Fibroblast of lung (primary cell): ENCODE results near the gene PIEZO2. TPM values are rescaled to one million over a fixed set of nuclear protein-coding genes. Genes with fewer than 3 reads are reported as not detected.

Source experiments
- DNase-seq, 2 donors: peaks; one replicate each; pipeline versions ENCODE4 v3.0.0 to v3.0.0-alpha.2; 2010; ENCODE audit warnings: low read depth in 2 of 2
- H2AFZ ChIP-seq: 2 replicates; pipeline ENCODE4 v1.5.1; 2012; ENCODE audit warnings: low read length, control low read depth, inconsistent platforms
- H3K27ac ChIP-seq: 2 replicates; pipeline ENCODE4 v1.5.1; 2011; ENCODE audit warnings: low read length, control low read depth; ENCODE audit not compliant: insufficient read depth
- H3K27me3 ChIP-seq: 2 replicates; pipeline ENCODE4 v1.5.1; 2011; ENCODE audit warnings: mild to moderate bottlenecking, low read length; ENCODE audit not compliant: control insufficient read depth, insufficient read depth
- H3K36me3 ChIP-seq: 2 replicates; pipeline ENCODE4 v1.5.1; 2011; ENCODE audit warnings: low read length; ENCODE audit not compliant: control insufficient read depth, insufficient read depth
- H3K4me1 ChIP-seq: 2 replicates; pipeline ENCODE4 v1.5.1; 2011; ENCODE audit warnings: low read length; ENCODE audit not compliant: control insufficient read depth, insufficient read depth; ENCODE audit errors: extremely low read depth
- H3K4me2 ChIP-seq: 2 replicates; pipeline ENCODE4 v1.5.1; 2011; ENCODE audit warnings: low read length, control low read depth; ENCODE audit not compliant: insufficient read depth; ENCODE audit errors: extremely low read depth
- H3K4me3 ChIP-seq, 4 experiments: fragments of 200-600 bp in 1 of 4; sonication (generic) in 1 of 4; replicated peaks in 1 of 4; 2 replicates each; pipeline ENCODE4 v1.5.1; 2011 to 2016; ENCODE audit warnings: low read length in 4 of 4, low read depth in 3 of 4, mild to moderate bottlenecking in 3 of 4, control low read depth in 2 of 4, inconsistent platforms in 1 of 4, mixed read lengths in 1 of 4; ENCODE audit not compliant: insufficient read depth in 1 of 4; ENCODE audit errors: control extremely low read depth in 1 of 4
- H3K79me2 ChIP-seq: 2 replicates; pipeline ENCODE4 v1.5.1; 2012; ENCODE audit warnings: mild to moderate bottlenecking, low read length, inconsistent platforms; ENCODE audit not compliant: control insufficient read depth, insufficient read depth
- H3K9ac ChIP-seq: 2 replicates; pipeline ENCODE4 v1.5.1; 2011; ENCODE audit warnings: mild to moderate bottlenecking, low read length, control low read depth; ENCODE audit not compliant: insufficient read depth
- H3K9me3 ChIP-seq: 2 replicates; pipeline ENCODE4 v1.5.1; 2012; ENCODE audit warnings: low read depth, low read length; ENCODE audit not compliant: control insufficient read depth, insufficient read depth
- H4K20me1 ChIP-seq: 2 replicates; pipeline ENCODE4 v1.5.1; 2011; ENCODE audit warnings: low read length; ENCODE audit not compliant: control insufficient read depth, insufficient read depth; ENCODE audit errors: extremely low read depth
- EZH2 ChIP-seq: IDR thresholded peaks from 2 replicates; pipeline ENCODE4 v1.5.1; 2012; ENCODE audit warnings: low read length, control low read depth, mild to moderate bottlenecking; ENCODE audit errors: missing control alignments
- polyA plus RNA-seq, 2 donors: library from polyadenylated mRNA; depleted of rRNA in 1 of 2; stranded (reverse) in 1 of 2; unstranded in 1 of 2; fragments of >200 nt; gene quantifications; 2 replicates each; pipeline ENCODE4 v1.2.1, GENCODE V29; 2011 to 2012; ENCODE audit warnings: missing spikeins in 1 of 2
- total RNA-seq: library from RNA; depleted of rRNA; stranded (reverse); fragments of >200 nt; gene quantifications from 2 replicates; pipeline ENCODE4 v1.2.1, GENCODE V29; 2014
- TF ChIP-seq, protein P1 (sequence below), 2 donors: IDR thresholded peaks in 1 of 2; conservative IDR thresholded peaks in 1 of 2; 1 replicate in 1 of 2; 2 replicates in 1 of 2; pipeline ENCODE4 v1.5.1; 2011 to 2012; ENCODE audit warnings: low read length in 2 of 2, control low read depth in 1 of 2, inconsistent platforms in 1 of 2, low read depth in 1 of 2, mild to moderate bottlenecking in 1 of 2

PIEZO2 gene
- total and polyA plus RNA-seq, 2 donors (not counting 1 experiment from before 2014, with no cell fraction given) = 1.2 to 6.6 TPM

DNA sequence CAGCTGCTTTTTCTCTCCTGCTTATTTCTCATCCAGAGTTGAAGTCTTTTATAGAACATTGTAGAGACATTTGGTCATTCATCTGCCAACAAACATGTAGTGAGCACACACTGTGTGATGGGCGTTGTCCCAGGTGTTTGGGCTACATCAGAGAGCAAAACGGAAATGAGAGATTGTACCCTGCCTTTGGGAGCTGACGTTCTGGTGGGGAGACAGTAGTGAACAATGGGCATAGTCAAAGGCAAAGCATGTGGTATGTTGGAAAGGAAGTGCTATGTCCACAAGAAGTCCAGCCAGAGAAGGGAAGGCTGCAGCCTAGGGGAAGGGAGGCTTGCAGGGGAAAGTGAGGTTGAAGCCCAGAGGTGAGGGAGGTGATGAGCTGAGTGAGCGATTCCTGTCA is 78.1 kb downstream of the PIEZO2 start:
- Histone ChIP-seq H3K9ac (no peak overlapping the region), H3K27me3 (no peaks in the 10 kb centered on the region), H3K79me2 (no peaks in the 10 kb centered on the region), H3K27ac (no peak overlapping the region), H3K4me2 (no peak overlapping the region), H4K20me1 (no peaks in the 10 kb centered on the region), H3K4me3 (no peak overlapping the region), H3K9me3 (no peaks in the 10 kb centered on the region), H3K36me3 (no peaks in the 10 kb centered on the region), H2AFZ (no peak overlapping the region), H3K4me1 (no peaks in the 10 kb centered on the region)
- DNase-seq = no peak
- no peak for TF ChIP-seq EZH2
- TF ChIP-seq, protein P1, sequence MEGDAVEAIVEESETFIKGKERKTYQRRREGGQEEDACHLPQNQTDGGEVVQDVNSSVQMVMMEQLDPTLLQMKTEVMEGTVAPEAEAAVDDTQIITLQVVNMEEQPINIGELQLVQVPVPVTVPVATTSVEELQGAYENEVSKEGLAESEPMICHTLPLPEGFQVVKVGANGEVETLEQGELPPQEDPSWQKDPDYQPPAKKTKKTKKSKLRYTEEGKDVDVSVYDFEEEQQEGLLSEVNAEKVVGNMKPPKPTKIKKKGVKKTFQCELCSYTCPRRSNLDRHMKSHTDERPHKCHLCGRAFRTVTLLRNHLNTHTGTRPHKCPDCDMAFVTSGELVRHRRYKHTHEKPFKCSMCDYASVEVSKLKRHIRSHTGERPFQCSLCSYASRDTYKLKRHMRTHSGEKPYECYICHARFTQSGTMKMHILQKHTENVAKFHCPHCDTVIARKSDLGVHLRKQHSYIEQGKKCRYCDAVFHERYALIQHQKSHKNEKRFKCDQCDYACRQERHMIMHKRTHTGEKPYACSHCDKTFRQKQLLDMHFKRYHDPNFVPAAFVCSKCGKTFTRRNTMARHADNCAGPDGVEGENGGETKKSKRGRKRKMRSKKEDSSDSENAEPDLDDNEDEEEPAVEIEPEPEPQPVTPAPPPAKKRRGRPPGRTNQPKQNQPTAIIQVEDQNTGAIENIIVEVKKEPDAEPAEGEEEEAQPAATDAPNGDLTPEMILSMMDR (conservative IDR thresholded peaks at IDR 0.05 in 1 of 2, IDR thresholded peaks at IDR 0.05 in 1 of 2; ENCODE audit: low read depth in 1 of 2, low read length in 2 of 2) = no peak

DNA sequence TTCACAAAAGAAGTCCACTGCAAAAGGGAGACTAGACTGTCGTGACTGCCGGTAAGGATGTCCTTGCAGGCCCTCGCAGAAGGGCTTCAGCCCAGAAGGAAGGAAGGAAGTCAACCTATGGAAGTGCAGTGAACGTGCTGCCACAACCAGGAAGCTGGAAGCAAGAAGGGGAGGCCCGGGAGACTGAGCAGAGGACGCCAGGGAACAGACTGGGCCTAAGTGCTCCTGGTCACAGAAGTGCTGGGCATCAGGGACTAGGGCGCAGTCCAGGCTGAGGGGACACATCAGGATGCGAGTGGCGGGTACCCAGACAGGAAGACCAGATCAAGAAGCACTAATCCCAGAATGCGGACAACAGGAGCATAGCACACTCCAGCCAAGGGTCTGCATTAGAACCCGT is 78.8 kb downstream of the PIEZO2 start:
- Histone ChIP-seq H4K20me1 (no peaks in the 10 kb centered on the region), H3K27me3 (no peaks in the 10 kb centered on the region), H2AFZ (no peak overlapping the region), H3K4me2 (no peak overlapping the region), H3K4me1 (no peaks in the 10 kb centered on the region), H3K27ac (no peak overlapping the region), H3K79me2 (no peaks in the 10 kb centered on the region), H3K9ac (no peak overlapping the region), H3K9me3 (no peaks in the 10 kb centered on the region), H3K36me3 (no peaks in the 10 kb centered on the region), H3K4me3 (no peak overlapping the region)
- no peak for DNase-seq
- TF ChIP-seq, protein P1 (conservative IDR thresholded peaks at IDR 0.05 in 1 of 2, IDR thresholded peaks at IDR 0.05 in 1 of 2; ENCODE audit: low read depth in 1 of 2, low read length in 2 of 2) = no peak
- no peak for TF ChIP-seq EZH2

DNA sequence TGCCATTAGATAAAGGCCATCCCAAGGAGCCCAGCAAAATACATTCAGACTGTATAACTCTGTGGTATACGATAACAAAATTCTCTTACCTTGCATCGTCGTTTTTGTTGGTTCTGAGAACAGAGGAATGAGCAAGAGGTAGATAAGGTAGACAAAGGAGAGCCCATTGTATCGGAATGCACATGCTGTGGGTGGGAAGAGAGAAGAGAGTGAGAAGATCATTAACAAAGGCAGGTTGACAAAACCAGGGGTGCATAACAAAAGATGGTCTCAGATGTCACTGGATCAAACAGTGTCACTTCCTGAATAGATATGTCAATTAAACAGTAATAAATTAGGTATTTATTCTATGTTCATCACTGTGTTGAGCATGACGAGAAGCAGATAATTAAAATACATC is 83.3 kb downstream of the PIEZO2 start:
- Histone ChIP-seq H3K4me2 (no peak overlapping the region), H4K20me1 (no peaks in the 10 kb centered on the region), H2AFZ (no peak overlapping the region), H3K27me3 (no peaks in the 10 kb centered on the region), H3K79me2 (no peaks in the 10 kb centered on the region), H3K4me3 (no peak overlapping the region), H3K9me3 (no peaks in the 10 kb centered on the region), H3K36me3 (no peaks in the 10 kb centered on the region), H3K27ac (no peak overlapping the region), H3K4me1 (no peaks in the 10 kb centered on the region), H3K9ac (no peak overlapping the region)
- no peak for DNase-seq
- TF ChIP-seq, protein P1 (conservative IDR thresholded peaks at IDR 0.05 in 1 of 2, IDR thresholded peaks at IDR 0.05 in 1 of 2; ENCODE audit: low read depth in 1 of 2, low read length in 2 of 2) = no peak
- TF ChIP-seq EZH2 = no peak
